HL-60 (cell line): Measurements from ENCODE around the gene KIAA1549.

Experiments
- DNase-seq, 2 experiments: peaks; one replicate each; pipeline ENCODE4 v3.0.0-alpha.2; 2010 to 2020; ENCODE audit warnings: low read depth in 1 of 2, low spot score in 1 of 2
- H3K27ac ChIP-seq: fragments of 250-450 bp; sonication (Bioruptor Pico); replicated peaks from 2 replicates; pipeline ENCODE4 v1.5.1; 2020; ENCODE audit warnings: mild to moderate bottlenecking, moderate library complexity
- H3K27me3 ChIP-seq: fragments of 250-450 bp; sonication (Bioruptor Pico); 2 replicates; pipeline ENCODE4 v1.5.1; 2021; ENCODE audit warnings: mild to moderate bottlenecking, moderate library complexity; ENCODE audit not compliant: insufficient read depth, poor library complexity, severe bottlenecking
- H3K4me3 ChIP-seq: replicated peaks from 2 replicates; pipeline ENCODE4 v1.5.1; 2011; ENCODE audit warnings: mild to moderate bottlenecking, control low read depth, low read length; ENCODE audit not compliant: insufficient read depth
- CTCF ChIP-seq: IDR thresholded peaks from one replicate; pipeline ENCODE4 v1.5.1; 2011; ENCODE audit warnings: low read length, control low read depth, inconsistent platforms; ENCODE audit not compliant: insufficient read depth
- GABPA ChIP-seq: IDR thresholded peaks from 2 replicates; pipeline ENCODE4 v1.6.1; 2012; ENCODE audit warnings: low read depth
- POLR2AphosphoS5 ChIP-seq: IDR thresholded peaks from 2 replicates; pipeline ENCODE4 v1.6.1; 2012; ENCODE audit warnings: low read depth
- REST ChIP-seq: IDR thresholded peaks from 2 replicates; pipeline ENCODE4 v1.6.1; 2012; ENCODE audit warnings: low read depth; ENCODE audit not compliant: insufficient replicate concordance
- SPI1 ChIP-seq: IDR thresholded peaks from 2 replicates; pipeline ENCODE4 v1.6.1; 2012; ENCODE audit warnings: low read depth, mild to moderate bottlenecking, borderline replicate concordance

Gene KIAA1549

GRCh38 chr7:138895679-138896078, 85.5 kb downstream of the KIAA1549 start:
- DNase-seq: no peak
- Histone ChIP-seq H3K27me3 (no peaks in the 10 kb centered on the region), H3K4me3 (no peak overlapping the region), H3K27ac (no peak overlapping the region)
- TF ChIP-seq SPI1 (no peak), POLR2AphosphoS5 (no peak), CTCF (no peak), REST (no peak), GABPA (no peak)

- Histone ChIP-seq H3K4me3 (no peak overlapping the region), H3K27me3 (no peaks in the 10 kb centered on the region), H3K27ac (no peak overlapping the region)
- TF ChIP-seq SPI1 (no peak), GABPA (no peak), REST (no peak), POLR2AphosphoS5 (no peak), CTCF (no peak)
- no peak for DNase-seq
Measured at GRCh38 chr7:138893258-138893657, 87.9 kb downstream of the KIAA1549 start.

GRCh38 chr7:138892812-138893211, 88.4 kb downstream of the KIAA1549 start:
- TF ChIP-seq SPI1 (no peak), GABPA (no peak), REST (no peak), POLR2AphosphoS5 (no peak), CTCF (no peak)
- H3K27ac ChIP-seq: no peak overlapping the region
- H3K27me3 ChIP-seq: no peaks in the 10 kb centered on the region
- DNase-seq: no peak
- H3K4me3 ChIP-seq: no peak overlapping the region
